Stimulated activated CD4-positive, alpha-beta T cell treated with anti-CD3 and anti-CD28 coated beads, Interleukin-2, amount 100 ng/mL, for 48 hours (primary cell): ENCODE data around the gene TMEM167B.

ENCODE experiments used
- DNase-seq, 2 donors: peaks; one replicate each; pipeline ENCODE4 v3.0.0-alpha.2; 2020

Gene TMEM167B

GRCh38 chr1:109083501-109083900 lies 7.1 kb upstream of the TMEM167B start:
- DNase-seq: no peak

GRCh38 chr1:109083923-109084322 lies 6.6 kb upstream of the TMEM167B start:
- DNase-seq: no peak

- DNase-seq: no peak
These were observed 5.7 kb upstream of the TMEM167B start for GRCh38 chr1:109084563-109085517.

DNA sequence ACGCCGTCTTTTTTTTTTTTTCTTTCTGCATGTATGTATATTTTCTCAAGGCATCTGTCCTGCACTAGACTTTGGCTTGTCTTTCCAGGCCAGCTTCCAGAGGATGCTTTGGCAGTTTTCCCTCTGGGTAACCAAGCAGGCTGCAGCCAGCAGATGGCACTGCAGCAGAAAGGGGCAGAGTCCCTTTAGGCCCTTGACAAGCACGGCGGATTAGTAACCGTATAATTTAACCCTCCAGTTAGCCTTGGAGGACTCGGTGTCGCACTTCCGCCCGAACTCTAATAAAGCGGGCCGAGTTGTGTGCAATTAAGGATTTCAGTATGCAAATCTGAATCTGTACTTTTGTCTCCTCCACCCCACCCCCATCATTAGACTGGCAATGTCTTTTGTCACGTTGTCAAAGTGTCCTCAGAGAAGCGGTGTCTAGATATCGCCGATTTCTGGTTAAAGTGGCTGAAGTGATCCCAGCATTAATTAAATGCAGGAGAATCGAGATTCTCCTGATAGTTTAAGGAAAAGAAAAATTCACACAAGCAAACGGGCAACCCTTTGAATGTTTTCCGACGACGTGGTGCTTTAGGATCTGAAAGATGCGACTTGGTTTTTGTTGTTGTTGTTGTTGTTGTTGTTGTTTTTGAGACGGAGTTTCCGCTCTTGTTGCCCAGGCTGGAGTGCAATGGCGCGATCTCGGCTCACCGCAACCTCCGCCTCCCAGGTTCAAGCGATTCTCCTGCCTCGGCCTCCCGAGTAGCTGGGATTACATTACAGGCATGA lies 1.1 kb upstream of the TMEM167B start:
- DNase-seq: peak; percentile 38 to 52

- DNase-seq: no peak
These were observed 694 bp downstream of the TMEM167B start for GRCh38 chr1:109091078-109091838.

DNA sequence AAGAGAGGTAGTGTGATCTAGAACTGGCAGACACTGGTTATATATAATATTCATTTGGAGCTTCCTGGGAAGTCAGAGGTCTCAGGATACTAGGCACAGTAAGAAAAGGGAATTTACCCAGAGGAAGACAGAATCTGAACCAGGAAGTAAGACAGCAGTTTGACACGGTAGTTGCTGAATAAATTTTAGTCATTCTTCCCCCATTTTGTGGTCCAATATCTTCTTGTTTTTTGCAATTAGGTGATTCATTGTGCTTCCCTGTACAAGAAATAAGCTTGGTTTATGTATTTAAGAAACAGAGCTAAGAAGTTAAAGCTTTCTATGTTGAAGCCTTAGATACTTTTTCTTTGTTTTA lies 1.3 kb downstream of the TMEM167B start:
- DNase-seq: no peak

GRCh38 chr1:109094377-109094803 lies 3.8 kb downstream of the TMEM167B start:
- DNase-seq: no peak

- DNase-seq: no peak
These were observed 4.3 kb downstream of the TMEM167B start for GRCh38 chr1:109094871-109095270.

DNA sequence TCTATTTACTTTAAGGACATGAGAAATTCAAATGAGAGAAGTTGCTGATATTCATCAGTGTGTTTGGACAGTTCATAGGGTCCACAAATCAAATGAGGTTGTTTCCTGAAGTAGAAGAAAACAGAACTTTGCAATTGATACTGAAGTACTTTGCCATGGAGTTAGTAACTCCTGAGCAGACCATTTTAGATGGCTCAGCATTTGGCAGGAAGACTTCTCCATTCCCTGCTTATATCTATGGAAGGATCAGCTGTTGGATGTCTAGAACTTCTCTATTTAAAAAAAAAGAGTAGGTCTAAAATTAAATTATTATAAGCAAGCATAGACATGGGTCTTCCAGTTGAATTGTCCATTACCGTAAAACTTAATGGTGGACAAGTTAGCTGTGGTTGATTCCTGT lies 5.1 kb downstream of the TMEM167B start:
- DNase-seq: no peak

- DNase-seq: no peak
These were observed 5.6 kb downstream of the TMEM167B start for GRCh38 chr1:109096120-109096519.

- DNase-seq: peak; percentile 94 to 95
These were observed 9.6 kb downstream of the TMEM167B start for GRCh38 chr1:109099938-109100773.

DNA sequence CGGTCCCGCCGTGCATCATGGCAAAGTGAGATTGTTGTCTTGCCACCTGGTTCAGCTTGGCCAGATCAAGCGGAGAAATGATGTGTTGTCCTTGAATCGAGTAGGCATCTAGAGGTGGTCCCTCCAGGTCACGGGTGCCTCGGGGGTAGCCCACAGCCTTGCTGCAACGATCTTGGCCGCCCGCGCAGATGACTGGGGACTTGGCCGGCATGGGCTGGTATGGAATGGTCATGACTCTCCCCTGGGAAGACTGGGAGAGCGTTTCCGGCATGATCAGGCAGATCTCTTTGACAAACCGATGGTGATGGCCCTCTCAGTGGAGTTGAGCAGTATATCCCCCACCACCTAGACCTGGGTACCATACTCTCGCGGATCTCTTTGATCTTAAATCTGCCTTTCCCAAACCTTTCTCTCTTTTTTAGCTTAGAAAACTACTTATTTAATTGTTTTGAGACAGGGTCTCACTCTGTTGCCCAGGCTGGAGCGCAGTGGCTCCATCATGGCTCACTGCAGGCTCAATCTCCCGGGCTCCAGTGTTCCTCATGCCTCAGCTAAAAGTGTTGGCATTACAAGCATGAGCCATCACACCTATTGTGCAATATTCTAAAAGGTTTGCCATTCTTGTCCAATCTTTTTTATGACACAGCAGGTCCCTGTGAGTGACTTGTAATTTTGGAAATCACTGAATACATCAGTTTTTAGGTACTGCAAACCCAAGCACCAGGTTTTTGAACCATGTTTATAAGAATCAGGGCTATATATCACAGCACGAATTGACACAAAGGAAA lies 14.0 kb downstream of the TMEM167B start:
- no peak for DNase-seq

- DNase-seq: no peak
These were observed 15.3 kb downstream of the TMEM167B start for GRCh38 chr1:109105881-109106280.

GRCh38 chr1:109107785-109108184 lies 17.2 kb downstream of the TMEM167B start:
- DNase-seq: no peak

GRCh38 chr1:109109906-109110305 lies 19.3 kb downstream of the TMEM167B start:
- DNase-seq: no peak

- DNase-seq: no peak
These were observed 21.0 kb downstream of the TMEM167B start for GRCh38 chr1:109111386-109112055.

DNA sequence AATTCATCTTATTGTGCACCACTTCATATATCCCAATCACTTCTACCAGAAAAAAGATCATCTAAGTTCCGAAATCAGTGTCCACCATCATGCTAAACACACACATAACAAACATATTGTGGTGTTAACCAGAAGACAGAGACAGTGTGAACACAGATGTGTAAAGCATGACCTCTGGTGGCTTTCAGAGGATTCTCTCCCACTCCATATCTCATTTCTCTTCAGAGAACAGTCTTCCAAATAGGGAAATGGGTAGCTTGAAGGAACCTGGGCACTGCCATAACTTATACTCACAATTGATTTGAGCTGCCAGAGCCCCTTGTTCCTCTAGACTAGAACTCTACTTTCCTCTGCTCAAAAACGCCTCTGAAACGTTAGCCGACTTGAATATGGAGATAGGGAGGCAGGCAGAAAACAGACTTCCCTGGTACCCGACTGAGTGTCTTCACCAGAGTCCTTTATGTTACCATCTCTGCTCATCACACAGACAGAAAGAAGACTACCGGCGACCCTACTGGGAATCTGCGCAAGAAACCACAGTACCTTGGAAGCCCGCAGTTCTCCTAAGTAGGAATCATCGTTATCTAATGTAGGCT lies 21.6 kb downstream of the TMEM167B start:
- DNase-seq: no peak

DNA sequence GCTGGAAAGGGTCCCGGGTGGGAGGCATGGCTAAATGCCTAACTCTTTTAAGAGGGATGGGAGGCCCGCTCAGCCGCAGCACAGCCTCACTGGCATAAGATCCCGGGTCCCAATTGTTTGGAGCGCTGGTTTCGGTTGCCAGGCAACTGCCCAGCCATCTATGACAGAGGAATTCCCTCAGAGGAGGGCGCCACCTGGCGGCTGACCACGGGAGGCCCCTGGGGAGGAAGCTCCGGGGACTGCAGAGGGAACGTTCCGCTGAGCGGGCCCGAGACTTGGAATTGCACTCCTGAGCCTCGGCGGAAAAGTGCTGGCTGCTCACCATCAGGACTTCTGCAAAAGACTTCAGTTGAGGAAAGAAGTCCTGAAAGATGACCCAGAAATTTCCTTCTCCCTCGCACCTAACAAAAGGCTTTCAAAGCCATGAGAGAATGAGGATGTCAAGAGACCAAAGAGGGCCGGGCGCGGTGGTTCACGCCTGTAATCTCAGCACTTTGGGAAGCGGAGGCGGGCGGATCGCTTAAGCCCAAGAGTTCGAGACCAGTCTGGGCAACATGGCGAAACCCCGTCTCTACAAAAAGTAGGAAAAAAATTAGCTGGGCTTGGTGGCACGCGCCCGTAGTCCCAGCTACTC lies 22.2 kb downstream of the TMEM167B start:
- peak; percentile 92 to 95 for DNase-seq

- peak; percentile 58 to 62 for DNase-seq
These were observed 23.2 kb downstream of the TMEM167B start, which contains the start of gene ELAPOR1 for GRCh38 chr1:109113590-109114341. Gene ELAPOR1 (plus strand): TSS chr1:109114115. CDS start chr1:109114184, 69 bp downstream.
